ENCODE data around the gene OR4B1.
A peak's percentile ranks its signal among the peaks of the same experiment; 100 is the strongest.
"Not testable (repeated sequence)": the region's sequence is repeated elsewhere in the genome, so short reads cannot be mapped to it uniquely, and the experiment has no call there.

OR4B1 gene, protein sequence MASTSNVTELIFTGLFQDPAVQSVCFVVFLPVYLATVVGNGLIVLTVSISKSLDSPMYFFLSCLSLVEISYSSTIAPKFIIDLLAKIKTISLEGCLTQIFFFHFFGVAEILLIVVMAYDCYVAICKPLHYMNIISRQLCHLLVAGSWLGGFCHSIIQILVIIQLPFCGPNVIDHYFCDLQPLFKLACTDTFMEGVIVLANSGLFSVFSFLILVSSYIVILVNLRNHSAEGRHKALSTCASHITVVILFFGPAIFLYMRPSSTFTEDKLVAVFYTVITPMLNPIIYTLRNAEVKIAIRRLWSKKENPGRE

GRCh38 chr11:48216510-48216909 lies at the start of gene OR4B1:
Gene OR4B1, plus strand, starts transcription at chr11:48216810. Its CDS starts 0 bp downstream, at chr11:48216810.
- no peak for FAIRE-seq
- DNase-seq (ENCODE audit: low spot score) = no peak

- DNase-seq (ENCODE audit: low spot score) = no peak
Measured at GRCh38 chr11:48167380-48167779, 49.2 kb upstream of the OR4B1 start.

GRCh38 chr11:48168815-48169214 lies 47.8 kb upstream of the OR4B1 start:
- DNase-seq (ENCODE audit: low spot score) (no peak), FAIRE-seq (no peak)

More at GRCh38 chr11:48167380-48167779, 49.2 kb upstream of the OR4B1 start:
- FAIRE-seq = no peak

DNA sequence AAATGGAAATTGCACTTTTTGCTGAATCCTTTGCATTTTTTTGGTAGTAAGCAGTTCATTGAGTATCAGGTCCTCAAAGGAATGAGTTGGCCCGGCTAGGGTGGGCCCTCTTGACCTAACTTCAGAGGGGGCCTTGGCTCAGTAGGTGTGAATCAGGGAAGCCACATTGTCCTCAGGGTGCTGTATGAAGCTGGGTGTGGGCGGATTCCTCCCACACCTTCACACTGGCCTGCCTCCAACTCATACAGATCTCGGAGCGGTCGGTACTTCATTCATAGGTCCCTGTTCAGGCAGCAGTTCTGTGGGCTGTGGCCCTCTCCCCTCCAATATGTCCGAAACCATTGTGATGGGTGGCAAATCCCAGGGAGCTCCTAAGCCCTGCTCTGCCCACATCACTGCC lies 47.4 kb upstream of the OR4B1 start:
- FAIRE-seq (no peak), DNase-seq (ENCODE audit: low spot score) (no peak)

GRCh38 chr11:48169717-48170116 lies 46.9 kb upstream of the OR4B1 start:
- no peak for FAIRE-seq
- no peak for DNase-seq (ENCODE audit: low spot score)

- FAIRE-seq (no peak), DNase-seq (ENCODE audit: low spot score) (no peak)
Measured at GRCh38 chr11:48170241-48171233, 46.1 kb upstream of the OR4B1 start.

DNA sequence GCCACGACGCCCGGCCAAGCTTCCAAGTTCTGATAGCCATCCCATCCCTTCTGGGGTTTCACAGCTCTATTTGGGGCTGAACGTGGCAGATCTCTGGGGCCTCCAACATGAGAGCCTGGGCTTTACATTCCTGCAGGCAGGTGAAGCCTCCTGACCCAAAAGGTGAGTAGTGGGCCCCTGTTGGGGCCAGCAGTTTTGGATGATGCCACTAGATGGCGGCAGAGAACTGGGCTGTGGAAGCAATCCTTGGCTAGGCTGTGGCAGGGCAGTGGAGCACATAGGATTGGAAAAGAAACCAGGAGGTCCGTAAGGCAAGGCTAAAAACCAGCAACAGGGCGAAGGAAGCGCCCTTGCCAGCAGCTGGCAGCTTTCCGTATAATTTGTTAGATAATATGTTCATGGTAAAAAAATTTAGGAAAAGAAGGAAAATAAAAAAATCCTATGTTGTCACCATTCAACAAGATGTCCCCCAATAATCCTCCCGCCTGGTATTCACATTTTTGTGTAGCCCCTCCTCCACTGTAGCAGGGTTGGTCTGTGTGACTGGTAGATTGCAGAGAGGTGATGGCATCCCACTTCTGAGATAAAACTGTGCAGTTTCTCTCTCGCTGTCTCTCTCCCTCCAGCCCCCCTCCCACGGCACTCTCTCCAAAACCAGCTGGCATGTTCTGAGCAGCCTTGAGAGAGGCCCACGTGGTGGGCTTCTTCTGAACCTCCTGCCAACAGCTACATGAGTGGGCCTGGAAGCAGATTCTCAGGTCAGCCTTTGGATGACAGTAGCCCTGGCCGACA lies 43.6 kb upstream of the OR4B1 start:
- FAIRE-seq = peak; percentile 46
- DNase-seq (ENCODE audit: low spot score) = peak; percentile 88

GRCh38 chr11:48177661-48178060 lies 38.9 kb upstream of the OR4B1 start:
- FAIRE-seq (peak; percentile 9), DNase-seq (ENCODE audit: low spot score) (no peak)

- DNase-seq (ENCODE audit: low spot score) = no peak
- FAIRE-seq = no peak
Measured at GRCh38 chr11:48180627-48181026, 36.0 kb upstream of the OR4B1 start.

DNA sequence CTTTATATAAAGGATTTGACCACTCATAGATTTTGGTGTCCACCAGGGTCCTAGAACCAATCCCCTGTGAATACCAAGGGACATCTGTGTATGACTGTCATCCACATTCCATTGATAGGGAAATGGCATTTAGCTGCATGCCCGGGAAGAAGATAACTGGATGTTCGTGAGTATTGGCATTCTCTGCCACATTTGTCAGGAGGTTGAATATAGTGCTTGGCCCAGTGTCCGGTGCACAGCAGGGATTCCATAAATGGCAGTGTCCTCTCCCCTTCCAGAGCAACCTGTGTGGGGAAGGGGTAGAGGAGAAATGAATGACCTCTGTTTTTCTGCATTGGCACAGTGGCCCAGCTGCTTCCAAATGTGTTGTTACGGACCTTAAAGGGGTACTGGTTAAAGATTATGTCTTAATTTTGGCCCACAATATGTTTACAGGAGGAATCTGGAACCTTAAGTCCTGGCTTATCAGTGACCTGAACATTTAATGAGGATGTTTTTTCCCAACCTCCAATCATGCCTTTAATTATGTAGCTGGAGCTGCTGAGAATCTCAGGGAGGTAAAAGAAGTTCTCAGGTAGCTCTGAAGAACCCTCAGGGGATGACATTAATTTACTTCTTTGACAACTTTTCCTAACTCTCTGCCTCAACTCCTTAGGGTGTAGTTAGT lies 33.6 kb upstream of the OR4B1 start:
- DNase-seq (ENCODE audit: low spot score) = no peak
- FAIRE-seq = no peak

DNA sequence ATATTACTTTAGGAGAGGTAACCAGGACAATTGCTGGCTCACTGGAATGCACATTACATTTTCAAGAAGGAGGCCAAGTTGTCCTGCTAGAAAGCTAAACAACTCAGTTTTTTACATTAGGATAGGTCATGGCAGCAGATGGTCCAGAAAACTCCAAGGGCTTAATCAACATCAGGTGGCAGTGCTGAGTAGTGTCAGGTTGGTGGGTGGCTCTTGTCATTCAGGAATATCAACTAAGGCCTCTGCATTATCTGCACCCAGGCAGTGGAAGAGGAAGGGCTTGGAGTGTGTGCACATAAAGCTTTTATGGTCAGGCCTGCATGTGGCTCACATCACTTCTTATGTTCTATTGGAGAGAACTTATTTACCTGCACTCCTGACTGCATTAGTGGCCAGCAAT lies 32.2 kb upstream of the OR4B1 start:
- no peak for FAIRE-seq
- DNase-seq (ENCODE audit: low spot score) = no peak

DNA sequence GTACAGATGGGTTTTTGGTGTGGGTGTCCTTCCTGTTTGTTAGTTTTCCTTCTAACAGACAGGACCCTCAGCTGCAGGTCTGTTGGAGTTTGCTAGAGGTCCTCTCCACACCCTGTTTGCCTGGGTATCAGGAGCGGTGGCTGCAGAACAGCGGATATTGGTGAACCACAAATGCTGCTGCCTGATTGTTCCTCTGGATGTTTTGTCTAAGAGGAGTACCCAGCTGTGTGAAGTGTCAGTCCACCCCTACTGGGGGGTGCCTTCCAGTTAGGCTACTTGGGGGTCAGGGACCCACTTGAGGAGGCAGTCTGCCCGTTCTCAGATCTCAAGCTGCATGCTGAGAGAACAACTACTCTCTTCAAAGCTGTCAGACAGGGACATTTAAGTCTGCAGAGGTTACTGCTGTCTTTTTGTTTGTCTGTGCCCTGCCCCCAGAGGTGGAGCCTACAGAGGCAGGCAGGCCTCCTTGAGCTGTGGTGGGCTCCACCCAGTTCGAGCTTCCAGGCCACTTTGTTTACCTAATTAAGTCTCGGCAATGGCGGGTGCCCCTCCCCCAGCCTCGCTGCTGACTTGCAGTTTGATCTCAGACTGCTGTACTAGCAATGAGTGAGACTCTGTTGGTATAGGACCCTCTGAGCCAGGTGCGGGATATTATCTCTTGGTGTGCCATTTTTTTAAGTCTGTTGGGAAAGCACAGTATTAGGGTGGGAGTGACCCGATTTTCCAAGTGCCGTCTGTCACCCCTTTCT lies 25.5 kb upstream of the OR4B1 start:
- FAIRE-seq; DNase-seq (ENCODE audit: low spot score): not testable (repeated sequence)

- DNase-seq (ENCODE audit: low spot score) = no peak
- FAIRE-seq = no peak
Measured at GRCh38 chr11:48193876-48194275, 22.7 kb upstream of the OR4B1 start.

DNA sequence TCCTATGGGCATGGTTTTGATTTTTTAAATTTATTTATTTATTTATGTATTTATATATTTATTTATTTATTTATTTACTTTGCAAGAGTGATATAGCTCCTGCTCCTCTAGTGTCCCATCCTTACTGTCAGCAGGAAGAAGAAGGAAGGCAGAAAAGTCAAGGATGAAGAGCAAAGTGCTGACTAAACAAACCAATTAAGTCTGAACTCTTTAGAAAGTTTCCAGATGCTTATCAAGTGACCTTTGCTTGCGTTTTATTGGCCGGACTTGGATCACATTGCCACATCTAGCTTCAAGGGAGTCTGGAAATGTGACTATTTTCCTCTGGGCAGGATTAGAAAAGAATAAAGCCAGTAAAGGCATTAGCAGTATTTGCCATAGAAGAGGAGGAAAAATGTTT lies 8.7 kb upstream of the OR4B1 start:
- FAIRE-seq = no peak
- DNase-seq (ENCODE audit: low spot score) = no peak

DNA sequence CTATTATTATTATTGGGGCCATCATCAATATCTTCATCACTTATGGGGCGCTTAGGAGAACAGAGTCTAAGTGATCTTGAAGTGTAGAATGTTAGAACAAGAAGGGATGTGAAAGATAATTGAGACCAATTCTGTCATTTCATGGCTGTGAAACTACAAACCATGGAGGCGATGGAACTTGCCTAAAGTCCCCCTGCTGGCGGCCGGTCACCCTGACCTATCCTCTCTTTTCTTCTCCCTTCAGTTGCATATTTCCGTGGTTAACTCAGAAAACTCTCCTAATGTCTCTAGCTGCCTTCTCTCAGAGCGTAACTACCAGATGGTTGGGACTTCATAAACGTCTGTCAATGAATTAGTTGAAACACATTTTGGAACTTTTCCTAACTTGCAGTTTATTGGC lies 6.6 kb upstream of the OR4B1 start:
- FAIRE-seq = no peak
- no peak for DNase-seq (ENCODE audit: low spot score)

DNA sequence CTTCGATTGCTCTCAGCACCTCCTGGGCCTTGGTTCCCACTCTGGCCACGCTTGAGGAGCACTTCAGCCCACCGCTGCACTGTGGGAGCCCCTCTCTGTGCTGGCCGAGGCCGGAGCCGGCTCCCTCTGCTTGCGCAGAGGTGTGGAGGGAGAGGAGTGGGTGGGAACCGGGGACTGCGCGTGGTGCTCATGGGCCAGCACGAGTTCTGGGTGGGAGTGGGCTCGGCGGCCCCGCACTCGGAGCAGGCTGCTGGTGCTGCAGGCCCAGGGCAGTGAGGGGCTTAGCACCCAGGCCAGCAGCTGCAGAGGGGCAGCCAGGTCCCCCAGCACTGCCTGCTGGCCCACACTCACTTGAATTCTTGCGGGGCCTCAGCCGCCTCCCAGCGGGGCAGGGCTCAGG lies 12.2 kb downstream of the OR4B1 start:
- DNase-seq (ENCODE audit: low spot score) (no peak), FAIRE-seq (no peak)

DNA sequence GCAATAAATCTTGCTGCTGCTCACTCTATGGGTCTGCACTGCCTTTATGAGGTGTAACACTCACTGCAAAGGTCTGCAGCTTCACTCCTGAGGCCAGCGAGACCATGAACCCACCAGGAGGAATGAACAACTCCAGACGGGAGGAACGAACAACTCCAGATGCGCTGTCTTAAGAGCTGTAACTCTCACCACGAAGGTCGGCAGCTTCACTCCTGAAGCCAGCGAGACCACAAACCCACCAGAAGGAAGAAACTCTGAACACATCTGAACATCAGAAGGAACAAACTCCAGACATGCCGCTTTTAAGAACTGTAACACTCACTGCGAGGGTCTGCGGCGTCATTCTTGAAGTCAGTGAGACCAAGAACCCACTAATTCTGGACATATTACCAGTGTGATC lies 13.4 kb downstream of the OR4B1 start:
- not testable (repeated sequence) for FAIRE-seq; DNase-seq (ENCODE audit: low spot score)

- DNase-seq (ENCODE audit: low spot score) = no peak
- no peak for FAIRE-seq
Measured at GRCh38 chr11:48237727-48238126, 21.1 kb downstream of the OR4B1 start.

- FAIRE-seq = no peak
- no peak for DNase-seq (ENCODE audit: low spot score)
Measured at GRCh38 chr11:48242501-48242900, 25.9 kb downstream of the OR4B1 start.

- no peak for FAIRE-seq
- no peak for DNase-seq (ENCODE audit: low spot score)
Measured at GRCh38 chr11:48244804-48245203, 28.2 kb downstream of the OR4B1 start, which contains the start of gene OR4X2. Gene OR4X2, plus strand, starts transcription at chr11:48245104. Its CDS starts 0 bp downstream, at chr11:48245104.
